ENCODE measurements around the gene VIPR2.

DNA sequence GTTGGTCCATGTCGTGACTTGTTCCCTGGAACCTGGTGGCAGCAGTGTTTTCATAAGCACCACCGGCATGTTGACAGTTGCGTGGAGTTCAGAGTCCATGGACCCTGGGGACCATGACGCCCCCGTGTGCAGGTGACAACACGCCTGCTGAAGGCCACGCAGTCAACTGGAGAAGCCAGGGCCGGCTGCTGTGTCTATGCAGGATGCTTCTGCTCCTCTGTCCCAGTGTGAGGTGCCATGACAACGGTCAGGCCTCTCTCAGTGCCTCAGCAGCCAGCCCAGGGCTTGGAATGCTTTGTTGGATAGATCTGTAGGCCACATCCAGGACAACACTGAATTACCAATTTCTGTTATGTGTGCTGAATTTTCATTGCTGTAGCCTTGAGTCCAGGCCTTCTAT is 10.7 kb upstream of the VIPR2 start:
- TF ChIP-seq POLR2A (IDR thresholded peaks at IDR 0.05), result no peak
- TF ChIP-seq, protein P1, sequence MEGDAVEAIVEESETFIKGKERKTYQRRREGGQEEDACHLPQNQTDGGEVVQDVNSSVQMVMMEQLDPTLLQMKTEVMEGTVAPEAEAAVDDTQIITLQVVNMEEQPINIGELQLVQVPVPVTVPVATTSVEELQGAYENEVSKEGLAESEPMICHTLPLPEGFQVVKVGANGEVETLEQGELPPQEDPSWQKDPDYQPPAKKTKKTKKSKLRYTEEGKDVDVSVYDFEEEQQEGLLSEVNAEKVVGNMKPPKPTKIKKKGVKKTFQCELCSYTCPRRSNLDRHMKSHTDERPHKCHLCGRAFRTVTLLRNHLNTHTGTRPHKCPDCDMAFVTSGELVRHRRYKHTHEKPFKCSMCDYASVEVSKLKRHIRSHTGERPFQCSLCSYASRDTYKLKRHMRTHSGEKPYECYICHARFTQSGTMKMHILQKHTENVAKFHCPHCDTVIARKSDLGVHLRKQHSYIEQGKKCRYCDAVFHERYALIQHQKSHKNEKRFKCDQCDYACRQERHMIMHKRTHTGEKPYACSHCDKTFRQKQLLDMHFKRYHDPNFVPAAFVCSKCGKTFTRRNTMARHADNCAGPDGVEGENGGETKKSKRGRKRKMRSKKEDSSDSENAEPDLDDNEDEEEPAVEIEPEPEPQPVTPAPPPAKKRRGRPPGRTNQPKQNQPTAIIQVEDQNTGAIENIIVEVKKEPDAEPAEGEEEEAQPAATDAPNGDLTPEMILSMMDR (IDR thresholded peaks at IDR 0.05), result no peak
- no peak for TF ChIP-seq POLR2AphosphoS5 (IDR thresholded peaks at IDR 0.05)
- TF ChIP-seq EP300 (IDR thresholded peaks at IDR 0.05), result no peak
